SK-N-SH (cell line): ENCODE results near the gene VPS8.

ENCODE experiments used
- CTCF ChIP-seq: fragments of 200-600 bp; sonication (generic); IDR thresholded peaks from 2 replicates; pipeline ENCODE4 v1.6.1; 2017; ENCODE audit warnings: antibody characterized with exemption, mild to moderate bottlenecking, moderate library complexity
- EZH2phosphoT487 ChIP-seq: fragments of 200-600 bp; sonication (generic); IDR thresholded peaks from 2 replicates; pipeline ENCODE4 v1.6.1; 2017; ENCODE audit warnings: low read depth, mixed run types, mild to moderate bottlenecking, antibody characterized with exemption, moderate library complexity, borderline replicate concordance
- GABPA ChIP-seq: IDR thresholded peaks from 2 replicates; pipeline ENCODE4 v1.4.0; 2012; ENCODE audit warnings: low read depth, mild to moderate bottlenecking
- MAX ChIP-seq: IDR thresholded peaks from 2 replicates; pipeline ENCODE4 v1.4.0; 2012; ENCODE audit warnings: low read depth
- REST ChIP-seq: IDR thresholded peaks from 2 replicates; pipeline ENCODE4 v1.6.1; 2012; ENCODE audit warnings: mild to moderate bottlenecking, low read depth, low read length, moderate library complexity
- RFX5 ChIP-seq: IDR thresholded peaks from 2 replicates; pipeline ENCODE4 v1.6.1; 2012; ENCODE audit warnings: mild to moderate bottlenecking, improper control_type of control experiment, low read length

- TF ChIP-seq CTCF (no peak), MAX (no peak), RFX5 (no peak), REST (no peak), EZH2phosphoT487 (no peak), GABPA (no peak)
Measured at GRCh38 chr3:184993394-184993793, 181.4 kb downstream of the VPS8 start.
